Measurements from ENCODE around the gene RAPGEF5. TPM values are rescaled to one million over a fixed set of nuclear protein-coding genes. Genes with fewer than 3 reads are reported as not detected.

The RAPGEF5 gene
- total RNA-seq, 1 donor from 2014 or later = 9.9 TPM

- DNase-seq (ENCODE audit: low spot score, unreplicated experiment) = no peak
- no peak overlapping the region for H3K4me3 Mint-ChIP-seq (ENCODE audit: low read depth)
- H3K4me1 Mint-ChIP-seq (ENCODE audit: low read depth) = no peaks in the 10 kb centered on the region
- TF ChIP-seq CTCF (IDR thresholded peaks at IDR 0.05; ENCODE audit: unreplicated experiment) = no peak
- no peak overlapping the region for H3K27ac Mint-ChIP-seq
- no peaks in the 10 kb centered on the region for H3K27me3 Mint-ChIP-seq
- no peaks in the 10 kb centered on the region for H3K36me3 Mint-ChIP-seq (ENCODE audit: insufficient read depth)
- H3K9me3 Mint-ChIP-seq (ENCODE audit: low read depth) = no peaks in the 10 kb centered on the region
These were observed 156.7 kb downstream of the RAPGEF5 start for GRCh38 chr7:22200238-22200637.

- Mint-ChIP-seq H3K27ac (no peak overlapping the region), H3K4me1 (ENCODE audit: low read depth) (peaks cover 17% of the 10 kb centered on the region), H3K36me3 (ENCODE audit: insufficient read depth) (no peaks in the 10 kb centered on the region), H3K27me3 (no peaks in the 10 kb centered on the region), H3K9me3 (ENCODE audit: low read depth) (no peaks in the 10 kb centered on the region), H3K4me3 (ENCODE audit: low read depth) (no peak overlapping the region)
- TF ChIP-seq CTCF (IDR thresholded peaks at IDR 0.05; ENCODE audit: unreplicated experiment) = no peak
- DNase-seq (ENCODE audit: low spot score, unreplicated experiment) = no peak
These were observed 159.6 kb downstream of the RAPGEF5 start for GRCh38 chr7:22197376-22197775.

DNA sequence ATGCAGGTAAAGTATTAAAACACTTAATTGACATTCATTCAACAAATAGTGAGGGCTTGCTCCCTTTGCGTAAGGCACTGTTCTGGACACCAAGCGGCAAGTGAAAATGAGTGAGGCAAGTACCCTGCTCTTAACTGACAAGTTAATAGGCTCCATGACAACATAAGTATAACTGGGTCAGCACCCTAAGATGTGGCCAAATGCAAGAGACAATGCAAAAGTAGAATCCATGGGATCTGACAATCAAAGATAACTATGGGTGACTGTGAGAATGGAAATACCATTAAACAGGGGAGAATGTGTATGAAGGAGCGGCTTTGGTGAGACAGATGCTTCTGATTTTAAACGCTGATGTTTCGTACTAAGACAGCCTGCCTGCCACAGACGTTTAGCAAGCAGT lies 160.5 kb downstream of the RAPGEF5 start:
- Mint-ChIP-seq H3K9me3 (ENCODE audit: low read depth) (no peaks in the 10 kb centered on the region), H3K27me3 (no peaks in the 10 kb centered on the region), H3K27ac (no peak overlapping the region), H3K4me3 (ENCODE audit: low read depth) (no peak overlapping the region), H3K4me1 (ENCODE audit: low read depth) (peaks cover 25% of the 10 kb centered on the region), H3K36me3 (ENCODE audit: insufficient read depth) (no peaks in the 10 kb centered on the region)
- TF ChIP-seq CTCF (IDR thresholded peaks at IDR 0.05; ENCODE audit: unreplicated experiment) = no peak
- no peak for DNase-seq (ENCODE audit: low spot score, unreplicated experiment)

DNA sequence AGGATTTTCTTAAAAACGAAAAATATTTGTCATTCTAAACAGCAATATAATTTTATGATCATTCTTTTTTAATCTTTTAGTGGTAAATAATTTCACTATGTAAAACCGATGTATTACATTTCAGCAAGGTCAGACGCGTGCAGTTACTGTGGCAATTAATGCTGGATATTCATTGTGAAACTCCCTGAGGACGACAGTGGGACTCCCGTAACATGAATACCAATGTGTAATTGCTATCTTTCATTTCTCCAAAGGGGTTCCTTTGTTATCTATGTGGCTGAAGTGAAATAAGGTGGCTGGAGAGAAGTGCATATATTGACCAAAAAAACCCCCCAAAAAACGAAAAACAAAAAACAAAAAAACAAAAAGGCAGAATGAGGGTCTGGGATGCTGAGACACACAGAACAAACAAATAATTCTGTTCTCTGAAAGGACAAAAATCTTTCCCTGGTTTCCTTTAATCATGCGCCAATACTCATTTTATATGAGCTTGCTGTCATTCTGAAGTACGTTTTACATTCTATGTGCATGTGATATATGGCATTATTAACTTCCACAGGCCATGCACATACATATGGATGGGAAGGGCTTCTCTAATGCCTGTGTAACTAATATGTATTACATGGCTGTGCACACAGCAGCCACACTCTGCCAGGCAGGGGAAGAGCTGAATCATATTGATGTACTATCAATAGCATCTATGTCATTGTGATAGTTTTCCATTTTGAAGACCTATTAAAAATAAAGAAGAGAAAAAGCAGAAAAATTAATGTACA lies 161.4 kb downstream of the RAPGEF5 start:
- Mint-ChIP-seq H3K27me3 (no peaks in the 10 kb centered on the region), H3K4me3 (ENCODE audit: low read depth) (no peak overlapping the region), H3K4me1 (ENCODE audit: low read depth) (peaks cover 28% of the 10 kb centered on the region), H3K27ac (no peak overlapping the region), H3K36me3 (ENCODE audit: insufficient read depth) (no peaks in the 10 kb centered on the region), H3K9me3 (ENCODE audit: low read depth) (no peaks in the 10 kb centered on the region)
- TF ChIP-seq CTCF (IDR thresholded peaks at IDR 0.05; ENCODE audit: unreplicated experiment) = no peak
- no peak for DNase-seq (ENCODE audit: low spot score, unreplicated experiment)

DNA sequence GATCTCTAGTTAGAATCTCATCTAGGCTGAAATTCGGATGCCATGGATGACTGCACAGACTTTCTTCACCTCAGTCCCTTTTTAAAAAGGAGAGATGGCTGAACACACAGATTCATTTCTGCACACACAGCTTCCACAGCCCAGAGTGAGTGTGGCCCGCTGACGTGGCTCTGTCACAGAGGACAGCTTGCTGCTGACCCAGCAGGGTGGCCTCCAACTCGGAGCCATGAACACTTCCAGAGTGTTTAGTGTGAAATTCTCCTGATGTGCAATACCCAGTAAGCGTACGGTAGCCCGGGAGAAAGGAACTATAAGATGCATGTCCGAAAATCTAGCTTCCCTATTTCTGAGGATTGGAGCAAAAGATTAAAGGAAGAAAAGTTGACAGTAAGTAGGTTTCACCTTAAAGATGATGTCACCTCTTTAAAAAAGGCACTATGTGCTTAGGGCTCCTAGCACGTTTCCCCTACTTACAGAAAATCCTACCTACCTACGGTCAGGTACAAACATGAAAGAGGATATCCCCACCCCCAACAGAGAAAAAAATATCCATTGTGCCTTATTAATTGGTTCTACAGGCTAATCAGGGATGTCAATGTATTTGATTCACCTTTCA lies 162.2 kb downstream of the RAPGEF5 start:
- DNase-seq (ENCODE audit: low spot score, unreplicated experiment) = no peak
- Mint-ChIP-seq H3K4me1 (ENCODE audit: low read depth) (peaks cover 33% of the 10 kb centered on the region), H3K27ac (no peak overlapping the region), H3K36me3 (ENCODE audit: insufficient read depth) (no peaks in the 10 kb centered on the region), H3K9me3 (ENCODE audit: low read depth) (no peaks in the 10 kb centered on the region), H3K4me3 (ENCODE audit: low read depth) (no peak overlapping the region), H3K27me3 (no peaks in the 10 kb centered on the region)
- TF ChIP-seq CTCF (IDR thresholded peaks at IDR 0.05; ENCODE audit: unreplicated experiment) = no peak

All from progenitor cell of endocrine pancreas (in vitro differentiated cells).